ENCODE measurements around the gene SNX11. TPM values are rescaled to one million over a fixed set of nuclear protein-coding genes. Genes with fewer than 3 reads are reported as not detected.

The SNX11 gene
- total and polyA plus RNA-seq, 9 of the 15 experiments (the other 6 are each of a cell fraction or from before 2014, with no cell fraction given), result 12.4 to 24.0 (median 16.8) TPM

DNA sequence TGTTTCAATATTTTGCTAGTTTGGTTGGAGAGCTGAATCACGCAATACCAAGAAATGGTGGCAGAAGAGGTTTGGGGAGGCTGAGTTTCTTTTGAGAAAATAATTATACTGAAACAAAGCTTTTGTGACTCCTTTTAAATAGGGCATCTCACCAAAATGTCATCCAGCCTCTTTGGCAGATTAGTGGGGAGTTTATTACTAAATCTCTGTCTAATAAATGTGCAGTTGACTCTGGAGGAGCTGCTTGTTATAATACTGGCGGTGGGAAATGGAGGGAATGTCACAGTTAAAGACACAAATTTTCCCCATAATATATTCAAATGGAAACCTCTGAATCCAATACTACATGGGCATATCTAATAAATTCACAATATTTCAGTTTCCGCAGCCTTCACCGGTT, 44.7 kb downstream of the SNX11 start:
- TF ChIP-seq FOSL1 (tag; conservative IDR thresholded peaks at IDR 0.05), result no peak
- peak; percentile 86 for TF ChIP-seq CBX2 (IDR thresholded peaks at IDR 0.05; ENCODE audit: insufficient read depth, low read length, poor library complexity, severe bottlenecking)
- no peak for TF ChIP-seq ZNF174 (CRISPR knock-in tag; IDR thresholded peaks at IDR 0.05)
- 0 out of 2 replicates have a peak, but pooled peaks have one; percentile 2 for TF ChIP-seq POLR2H (tag; IDR thresholded peaks at IDR 0.05; ENCODE audit: low read depth)
- peaks cover 6 to 11% of the 10 kb centered on the region in 2 experiments; a peak in 2 of 5 replicates for H3K27me3 ChIP-seq (ENCODE audit: control insufficient read depth in 2 of 2, insufficient read depth in 2 of 2, low read length in 2 of 2)
- DNase-seq (ENCODE audit: extremely low read depth in 1 of 4, low spot score in 3 of 4), result no peak
- no peak for FAIRE-seq
- no peaks in the 10 kb centered on the region for H3K9me3 ChIP-seq (replicated peaks; ENCODE audit: control insufficient read depth, insufficient read depth, low read depth, low read length)
- H3K4me3 ChIP-seq, result no peak overlapping the region
- POLR2A ChIA-PET, result no interaction called here
- intact Hi-C loops (cut with micrococcal nuclease), result loop anchor here (5.0 kb wide), 3 partner anchors 65 to 185 kb away; no protein-coding TSS in a partner anchor
- H3K36me3 ChIP-seq (ENCODE audit: control insufficient read depth, insufficient read depth, low read length), result no peaks in the 10 kb centered on the region
- in situ Hi-C loops (cut with MboI), result no loop called here
- no peak overlapping the region for H2AFZ ChIP-seq (ENCODE audit: low read depth, low read length)
- no peak overlapping the region for H3K9ac ChIP-seq (ENCODE audit: insufficient read depth in 1 of 2, low read depth in 2 of 2, low read length in 2 of 2)
- H3K4me1 ChIP-seq (replicated peaks in 1 of 2; ENCODE audit: control insufficient read depth in 2 of 2, insufficient read depth in 2 of 2, low read length in 2 of 2), result peaks cover 7 to 20% of the 10 kb centered on the region in 2 experiments; a peak in 4 of 5 replicates
- H4K20me1 ChIP-seq (replicated peaks; ENCODE audit: control insufficient read depth, insufficient read depth, low read length), result no peaks in the 10 kb centered on the region
- no peaks in the 10 kb centered on the region for H3K79me2 ChIP-seq (ENCODE audit: control insufficient read depth, insufficient read depth, low read length)
- no peak overlapping the region for H3K27ac ChIP-seq (ENCODE audit: extremely low read depth, low read depth, low read length)
- no peaks in the 10 kb centered on the region for H3K9me1 ChIP-seq (ENCODE audit: control insufficient read depth, insufficient read depth, low read length)
- no TSS peak for BruUV-seq (replicated peaks)
- WGBS (ENCODE audit: insufficient coverage, low coverage, missing lambda C conversion rate), result 45% methylated on average over 4 of the region's 4 CpGs
- CTCF ChIA-PET (ENCODE audit: low intra/inter-chr PET ratio), result interaction anchor here (1.5 kb wide), 1 partner anchor 466 kb away, joined by 4 read pairs; no protein-coding TSS in a partner anchor
- no peak for ATAC-seq
- H3K4me2 ChIP-seq (ENCODE audit: insufficient read depth, low read length), result no peak overlapping the region

Data from K562 (cell line).